Stimulated activated CD8-positive, alpha-beta memory T cell treated with anti-CD3 and anti-CD28 coated beads, Interleukin-4, amount 100 ng/mL, for 4 hours (primary cell): ENCODE measurements around the gene SLC35E2B.
"Not testable (repeated sequence)": the region's sequence is repeated elsewhere in the genome, so short reads cannot be mapped to it uniquely, and the experiment has no call there.

Source experiments
- DNase-seq, 2 donors: peaks; one replicate each; pipeline ENCODE4 v3.0.0-alpha.2; 2020; ENCODE audit warnings: low read depth in 2 of 2, low spot score in 1 of 2

SLC35E2B gene

GRCh38 chr1:1692714-1693647 is at the start of gene SLC35E2B:
Gene SLC35E2B, minus strand, starts transcription at chr1:1692795. Its CDS starts 16,096 bp downstream, at chr1:1676699.
- peak; percentile 90 to 94 for DNase-seq

- not testable (repeated sequence) for DNase-seq
These were observed 48.4 kb upstream of the SLC35E2B start for GRCh38 chr1:1741013-1741412.

GRCh38 chr1:1738799-1739337 is 46.3 kb upstream of the SLC35E2B start:
- DNase-seq = not testable (repeated sequence)

GRCh38 chr1:1737675-1738590 is 45.3 kb upstream of the SLC35E2B start:
- not testable (repeated sequence) for DNase-seq

- DNase-seq = no peak
These were observed 39.8 kb upstream of the SLC35E2B start for GRCh38 chr1:1732381-1732780.

GRCh38 chr1:1730870-1731269 is 38.3 kb upstream of the SLC35E2B start:
- no peak for DNase-seq

- not testable (repeated sequence) for DNase-seq
These were observed 37.6 kb upstream of the SLC35E2B start for GRCh38 chr1:1730230-1730629.

GRCh38 chr1:1729116-1729816 is 36.7 kb upstream of the SLC35E2B start:
- not testable (repeated sequence) for DNase-seq

GRCh38 chr1:1728308-1729005 is 35.9 kb upstream of the SLC35E2B start:
- DNase-seq = not testable (repeated sequence)

- DNase-seq = not testable (repeated sequence)
These were observed 34.6 kb upstream of the SLC35E2B start for GRCh38 chr1:1727131-1727651.

- DNase-seq = not testable (repeated sequence)
These were observed 33.5 kb upstream of the SLC35E2B start for GRCh38 chr1:1726088-1726487.

- DNase-seq = peak; percentile 98
These were observed 31.7 kb upstream of the SLC35E2B start, which contains the start of gene CDK11A for GRCh38 chr1:1724035-1724864. Gene CDK11A, minus strand, starts transcription at chr1:1724357. Its CDS starts 1,539 bp downstream, at chr1:1722818.

- no peak for DNase-seq
These were observed 28.6 kb upstream of the SLC35E2B start for GRCh38 chr1:1721201-1721600.

GRCh38 chr1:1715109-1715883 is 22.7 kb upstream of the SLC35E2B start:
- DNase-seq = not testable (repeated sequence)

- DNase-seq = not testable (repeated sequence)
These were observed 15.3 kb upstream of the SLC35E2B start for GRCh38 chr1:1707897-1708296.

- not testable (repeated sequence) for DNase-seq
These were observed 14.6 kb upstream of the SLC35E2B start for GRCh38 chr1:1707241-1707640.

GRCh38 chr1:1705623-1706022 is 13.0 kb upstream of the SLC35E2B start:
- DNase-seq = not testable (repeated sequence)
